ENCODE results near the gene TMEM205. TPM values are rescaled to one million over a fixed set of nuclear protein-coding genes. Genes with fewer than 3 reads are reported as not detected.

Gene TMEM205
- total RNA-seq, 3 donors from 2014 or later (not counting 1 experiment from before 2014, with no cell fraction given) = 25.0 to 29.9 (median 29.5) TPM

GRCh38 chr19:11349171-11349570 is 3.1 kb upstream of the TMEM205 start:
- no peaks in the 10 kb centered on the region for H3K9me3 Mint-ChIP-seq
- WGBS (ENCODE audit: insufficient coverage) = 95% methylated on average over 4 of the region's 4 CpGs
- no peaks in the 10 kb centered on the region for H3K9me3 ChIP-seq (ENCODE audit: control insufficient read depth, insufficient read depth, low read length)

GRCh38 chr19:11347546-11348039 is 1.5 kb upstream of the TMEM205 start:
- H3K36me3 Mint-ChIP-seq = no peaks in the 10 kb centered on the region
- no peak for DNase-seq
- no peaks in the 10 kb centered on the region for H3K36me3 ChIP-seq (ENCODE audit: control insufficient read depth, insufficient read depth, low read length)
- WGBS (ENCODE audit: insufficient coverage) = 76% methylated on average over 7 of the region's 7 CpGs
- peak overlapping the region; percentile 99 for H3K4me3 Mint-ChIP-seq
- peak overlapping the region; percentile 98 for H3K27ac Mint-ChIP-seq
- H3K9me3 Mint-ChIP-seq = no peaks in the 10 kb centered on the region
- intact Hi-C loops (cut with micrococcal nuclease) = no loop called here
- no peak for ATAC-seq
- H3K27me3 Mint-ChIP-seq (ENCODE audit: low read depth in 2 of 2) = no peaks in the 10 kb centered on the region
- TF ChIP-seq, protein P1, sequence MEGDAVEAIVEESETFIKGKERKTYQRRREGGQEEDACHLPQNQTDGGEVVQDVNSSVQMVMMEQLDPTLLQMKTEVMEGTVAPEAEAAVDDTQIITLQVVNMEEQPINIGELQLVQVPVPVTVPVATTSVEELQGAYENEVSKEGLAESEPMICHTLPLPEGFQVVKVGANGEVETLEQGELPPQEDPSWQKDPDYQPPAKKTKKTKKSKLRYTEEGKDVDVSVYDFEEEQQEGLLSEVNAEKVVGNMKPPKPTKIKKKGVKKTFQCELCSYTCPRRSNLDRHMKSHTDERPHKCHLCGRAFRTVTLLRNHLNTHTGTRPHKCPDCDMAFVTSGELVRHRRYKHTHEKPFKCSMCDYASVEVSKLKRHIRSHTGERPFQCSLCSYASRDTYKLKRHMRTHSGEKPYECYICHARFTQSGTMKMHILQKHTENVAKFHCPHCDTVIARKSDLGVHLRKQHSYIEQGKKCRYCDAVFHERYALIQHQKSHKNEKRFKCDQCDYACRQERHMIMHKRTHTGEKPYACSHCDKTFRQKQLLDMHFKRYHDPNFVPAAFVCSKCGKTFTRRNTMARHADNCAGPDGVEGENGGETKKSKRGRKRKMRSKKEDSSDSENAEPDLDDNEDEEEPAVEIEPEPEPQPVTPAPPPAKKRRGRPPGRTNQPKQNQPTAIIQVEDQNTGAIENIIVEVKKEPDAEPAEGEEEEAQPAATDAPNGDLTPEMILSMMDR (IDR thresholded peaks at IDR 0.05) = no peak
- peaks cover 21% of the 10 kb centered on the region for H3K4me1 ChIP-seq (ENCODE audit: control insufficient read depth, insufficient read depth, low read length)
- H3K4me3 ChIP-seq (ENCODE audit: low read length) = no peak overlapping the region
- no peaks in the 10 kb centered on the region for H3K9me3 ChIP-seq (ENCODE audit: control insufficient read depth, insufficient read depth, low read length)
- no peak overlapping the region for H3K27ac ChIP-seq (ENCODE audit: low read length)
- no peaks in the 10 kb centered on the region for H3K27me3 ChIP-seq (ENCODE audit: control insufficient read depth, insufficient read depth, low read length)
- peaks cover 18 to 32% of the 10 kb centered on the region in 2 donors for H3K4me1 Mint-ChIP-seq

More at GRCh38 chr19:11349171-11349570, 3.1 kb upstream of the TMEM205 start:
- H3K27me3 ChIP-seq (ENCODE audit: control insufficient read depth, insufficient read depth, low read length) = no peaks in the 10 kb centered on the region
- ATAC-seq = no peak
- Mint-ChIP-seq H3K27ac (no peak overlapping the region), H3K4me1 (peaks cover 18 to 32% of the 10 kb centered on the region in 2 donors), H3K27me3 (ENCODE audit: low read depth in 2 of 2) (no peaks in the 10 kb centered on the region), H3K4me3 (no peak overlapping the region), H3K36me3 (no peaks in the 10 kb centered on the region)
- no peak overlapping the region for H3K4me3 ChIP-seq (ENCODE audit: low read length)
- TF ChIP-seq, protein P1 (IDR thresholded peaks at IDR 0.05) = no peak
- peaks cover 21% of the 10 kb centered on the region for H3K4me1 ChIP-seq (ENCODE audit: control insufficient read depth, insufficient read depth, low read length)
- H3K36me3 ChIP-seq (ENCODE audit: control insufficient read depth, insufficient read depth, low read length) = no peaks in the 10 kb centered on the region
- DNase-seq = no peak
- no peak overlapping the region for H3K27ac ChIP-seq (ENCODE audit: low read length)
- intact Hi-C loops (cut with micrococcal nuclease) = no loop called here

DNA sequence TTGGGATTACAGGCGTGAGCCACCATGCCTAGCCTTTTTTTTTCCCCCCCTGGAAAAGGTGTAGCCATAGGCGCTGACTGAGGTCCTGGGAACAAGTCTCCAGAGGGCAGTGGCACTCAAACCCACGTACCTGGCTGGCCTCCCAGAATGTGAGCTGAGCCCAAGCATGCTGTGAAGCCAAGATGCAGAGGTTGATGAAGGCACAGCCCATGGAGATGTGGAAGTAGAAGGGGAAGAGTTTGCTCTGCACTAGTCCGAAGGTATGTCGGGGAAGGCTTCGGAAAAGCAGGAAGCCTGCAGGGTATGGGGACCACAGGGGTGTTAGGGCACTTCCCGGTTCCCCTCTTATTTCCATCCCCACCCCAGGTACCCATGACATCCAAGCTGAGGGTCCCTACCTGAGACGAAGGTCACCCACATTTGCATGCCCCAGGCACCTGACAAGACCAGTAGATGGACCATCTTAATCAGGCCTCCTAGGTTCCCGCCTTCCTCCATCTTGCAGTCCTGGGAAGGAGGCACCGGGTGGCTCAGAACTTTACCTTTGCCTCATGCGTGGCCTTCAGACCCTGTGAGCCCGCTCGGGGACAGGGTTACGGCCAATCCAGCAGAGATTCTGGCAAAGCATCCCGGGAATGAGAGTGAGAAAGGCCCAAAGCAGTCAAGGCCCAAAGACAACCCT is 805 bp downstream of the TMEM205 start:
- WGBS (ENCODE audit: insufficient coverage) = 74% methylated on average over 15 of the region's 15 CpGs
- Histone ChIP-seq H3K9me3 (ENCODE audit: control insufficient read depth, insufficient read depth, low read length) (no peaks in the 10 kb centered on the region), H3K27ac (ENCODE audit: low read length) (no peak overlapping the region), H3K4me3 (ENCODE audit: low read length) (peak overlapping the region; percentile 96), H3K36me3 (ENCODE audit: control insufficient read depth, insufficient read depth, low read length) (no peaks in the 10 kb centered on the region), H3K27me3 (ENCODE audit: control insufficient read depth, insufficient read depth, low read length) (no peaks in the 10 kb centered on the region), H3K4me1 (ENCODE audit: control insufficient read depth, insufficient read depth, low read length) (peaks cover 21% of the 10 kb centered on the region)
- no peak for ATAC-seq
- Mint-ChIP-seq H3K4me1 (peaks cover 18 to 32% of the 10 kb centered on the region in 2 donors), H3K4me3 (peak overlapping the region; percentile 99), H3K36me3 (no peaks in the 10 kb centered on the region), H3K9me3 (no peaks in the 10 kb centered on the region), H3K27me3 (ENCODE audit: low read depth in 2 of 2) (no peaks in the 10 kb centered on the region), H3K27ac (peak overlapping the region; percentile 98)
- TF ChIP-seq, protein P1 (IDR thresholded peaks at IDR 0.05) = no peak
- no peak for DNase-seq
- intact Hi-C loops (cut with micrococcal nuclease) = no loop called here

Measured in natural killer cell (primary cell).